H1 (cell line): Measurements from ENCODE around the gene DICER1. TPM values are rescaled to one million over a fixed set of nuclear protein-coding genes. Genes with fewer than 3 reads are reported as not detected.

Source experiments
- GABPA ChIP-seq: IDR thresholded peaks from 2 replicates; pipeline ENCODE4 v1.6.1; 2011; ENCODE audit warnings: mild to moderate bottlenecking, low read length, moderate library complexity, borderline replicate concordance; ENCODE audit not compliant: insufficient read depth
- KDM5A ChIP-seq: fragments of 200-600 bp; IDR thresholded peaks from 2 replicates; pipeline ENCODE4 v1.7.1; 2012; ENCODE audit warnings: mild to moderate bottlenecking, low read length, inconsistent platforms, mixed read lengths
- polyA plus RNA-seq, 7 experiments: library from polyadenylated mRNA; depleted of rRNA in 3 of 7; stranded (reverse) in 5 of 7; unstranded in 2 of 7; fragments of >200 nt in 5 of 7; fragments of 200-250 nt in 2 of 7; gene quantifications; 1 replicate in 5 of 7; 2 replicates in 1 of 7; 4 replicates in 1 of 7; pipeline versions ENCODE4 v1.2.1 to v1.2.3, GENCODE V29; 2011 to 2013; ENCODE audit warnings: missing spikeins in 2 of 7, mixed read lengths in 2 of 7
- total RNA-seq: library from RNA; stranded (reverse); fragmentation: NEBNext Ultra II Directional; extraction: Animal tissue kit (Norgen Biotek cat#: 25700); gene quantifications from 2 replicates; pipeline ENCODE4 v1.2.1, GENCODE V29; 2021

Gene DICER1
- total and polyA plus RNA-seq, 2 of the 8 experiments (the other 6 are each of a cell fraction or from before 2014, with no cell fraction given) = 11.9 to 61.8 TPM

DNA sequence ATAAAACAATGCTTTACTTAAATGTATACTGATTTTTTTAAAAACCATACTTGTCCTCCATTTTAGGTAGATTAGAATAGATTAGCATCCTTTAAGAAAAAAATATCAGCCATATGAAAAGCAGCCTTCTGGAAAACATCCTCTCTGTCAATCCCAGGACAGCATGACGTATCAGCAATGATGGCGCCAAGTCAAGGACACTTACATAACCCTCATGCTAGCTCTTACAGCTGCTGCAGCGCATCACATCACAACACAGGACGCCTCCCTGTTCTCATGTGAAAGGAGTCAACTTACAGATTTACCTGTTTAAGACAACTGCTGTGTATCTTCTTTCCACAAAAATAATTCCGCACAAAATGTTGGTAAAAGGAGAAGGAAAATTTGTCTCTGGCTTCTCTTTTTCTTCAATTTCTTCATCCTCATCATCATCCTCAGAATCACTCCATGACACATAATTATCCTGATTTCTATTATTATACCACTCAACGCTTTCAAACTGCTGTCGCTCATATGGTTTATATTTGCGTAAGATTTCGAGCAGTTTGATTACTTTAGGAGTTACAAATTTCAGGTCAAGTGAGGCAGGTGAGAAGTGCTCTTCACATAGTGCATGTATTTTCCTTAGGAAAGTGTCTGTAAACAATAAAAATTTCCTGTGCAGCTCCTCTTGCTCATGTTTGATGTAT lies 33.3 kb downstream of the DICER1 start (continued):
- TF ChIP-seq KDM5A (no peak), GABPA (no peak)
- TF ChIP-seq, all 59 proteins: peak for 0
